GM18909 (cell line): ENCODE measurements around the gene C1QL2.

Source experiments
- ATAC-seq: cut with Tn5 transposase; IDR thresholded peaks from one replicate; pipeline ENCODE4 v1.9.1; 2021; ENCODE audit warnings: mild to moderate bottlenecking; ENCODE audit not compliant: unreplicated experiment, poor library complexity

Gene C1QL2

GRCh38 chr2:119179991-119180390, 21.4 kb upstream of the C1QL2 start:
- no peak for ATAC-seq

- no peak for ATAC-seq
Measured at GRCh38 chr2:119179202-119179601, 20.7 kb upstream of the C1QL2 start.

GRCh38 chr2:119178776-119179175, 20.2 kb upstream of the C1QL2 start:
- ATAC-seq = no peak

GRCh38 chr2:119177838-119178190, 19.3 kb upstream of the C1QL2 start:
- no peak for ATAC-seq

DNA sequence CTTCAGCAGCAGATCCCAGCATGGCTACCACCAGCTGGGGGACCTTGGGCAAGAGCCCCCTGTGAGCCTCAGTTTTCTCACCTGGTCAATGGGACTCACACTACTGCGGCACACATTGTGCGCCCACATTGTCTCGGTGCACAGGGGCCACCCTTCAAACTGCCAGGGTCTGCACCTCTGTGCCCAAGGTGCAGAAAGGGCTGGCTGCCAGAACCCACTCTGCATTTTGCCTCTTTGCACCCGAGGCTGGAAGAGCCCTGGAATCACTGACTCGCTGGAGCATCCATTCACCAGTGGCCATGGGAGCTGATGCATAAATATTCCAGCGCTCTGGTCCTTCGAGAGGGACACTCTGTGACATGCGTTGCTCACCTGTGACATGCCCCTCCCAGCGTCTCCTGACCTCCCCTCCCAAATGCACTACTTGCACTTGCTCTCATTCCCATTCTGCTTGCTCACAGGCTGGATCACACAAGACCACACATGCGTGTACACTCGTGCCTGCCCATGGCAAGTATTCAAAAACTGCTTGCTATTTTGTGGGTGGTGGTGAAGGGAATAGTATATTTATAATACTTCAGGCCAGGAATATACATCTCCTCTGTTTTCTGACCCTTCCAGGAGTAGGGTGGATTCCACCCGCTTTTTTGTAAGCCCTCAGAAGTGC, 18.8 kb upstream of the C1QL2 start:
- no peak for ATAC-seq

DNA sequence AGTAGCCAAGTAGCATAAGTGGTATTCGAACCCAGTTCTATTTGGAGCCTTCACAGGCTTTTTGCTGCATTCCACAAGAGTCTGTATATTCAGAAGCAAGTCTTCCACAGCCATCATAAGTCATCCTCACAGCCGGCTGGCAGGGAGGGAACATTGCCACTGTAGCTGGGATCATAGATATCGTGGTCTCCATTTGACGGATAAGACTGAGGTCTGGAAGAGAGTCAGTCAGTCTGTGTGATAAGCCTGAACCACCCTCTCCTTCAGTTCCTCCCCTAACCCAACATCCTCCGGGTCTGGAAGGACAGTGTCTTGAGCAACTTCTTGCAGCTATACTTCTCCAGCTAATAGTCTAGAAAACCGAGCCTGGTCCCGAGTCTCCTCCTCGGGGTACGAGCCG, 17.0 kb upstream of the C1QL2 start:
- no peak for ATAC-seq

- no peak for ATAC-seq
Measured at GRCh38 chr2:119174993-119175347, 16.4 kb upstream of the C1QL2 start.

DNA sequence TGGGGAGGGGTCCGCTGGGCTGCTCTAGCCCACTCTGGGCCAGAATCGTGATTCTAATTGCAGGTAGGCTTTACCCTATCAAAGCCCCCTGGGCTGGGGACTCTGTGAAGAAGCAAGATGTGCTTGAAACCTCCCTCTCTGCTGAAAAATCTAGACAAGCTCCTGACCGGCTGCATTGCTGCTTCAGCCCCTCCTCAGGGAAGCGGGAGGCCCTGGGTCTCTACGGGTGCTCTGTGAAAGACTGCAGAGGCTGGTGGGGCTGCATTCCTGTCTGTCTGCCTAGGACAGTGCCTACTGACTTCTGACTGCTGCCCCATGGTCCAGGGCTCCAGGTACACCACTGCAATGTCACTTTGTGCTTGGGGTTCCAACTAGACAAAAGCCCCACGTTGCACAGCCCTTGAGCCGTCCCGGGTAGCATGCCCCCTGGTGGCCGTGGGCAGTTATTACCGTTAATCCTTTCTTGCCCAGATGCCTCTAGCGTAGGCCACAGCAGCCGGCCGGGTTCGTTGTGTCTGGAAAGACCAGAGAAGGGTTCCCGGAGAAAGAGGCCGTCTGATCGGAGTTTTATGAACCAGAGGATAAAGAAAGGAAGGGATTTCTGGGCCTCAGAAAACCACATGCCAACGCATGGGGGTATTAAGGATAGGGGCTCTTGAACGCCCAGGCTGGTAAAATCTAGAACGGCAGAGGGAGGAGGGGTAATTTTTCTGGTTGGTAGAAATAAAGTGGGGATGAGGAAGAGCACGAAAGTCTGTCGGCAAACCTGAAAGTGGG, 15.9 kb upstream of the C1QL2 start:
- ATAC-seq = peak; percentile 68

GRCh38 chr2:119173556-119174060, 15.1 kb upstream of the C1QL2 start:
- no peak for ATAC-seq

DNA sequence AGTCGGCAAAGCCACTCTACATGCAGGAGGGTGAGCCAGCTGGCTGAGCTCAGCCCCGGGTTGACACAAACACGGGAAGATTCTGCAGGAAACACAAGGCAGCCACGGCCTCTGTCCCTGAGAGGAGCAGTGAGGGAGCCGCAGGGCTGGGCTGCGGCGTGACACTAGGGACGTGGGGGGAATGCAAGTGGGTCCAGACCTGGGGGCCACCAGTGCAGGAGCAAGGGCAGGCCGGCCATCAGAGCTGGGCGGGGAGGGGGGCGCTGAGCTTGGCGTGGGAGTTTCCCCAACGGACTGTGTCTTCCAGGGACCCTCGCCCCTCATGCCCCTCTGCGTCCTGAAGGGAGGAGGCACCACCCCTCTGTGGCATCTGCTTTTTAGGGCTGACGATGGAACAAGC, 12.0 kb upstream of the C1QL2 start:
- ATAC-seq = no peak

DNA sequence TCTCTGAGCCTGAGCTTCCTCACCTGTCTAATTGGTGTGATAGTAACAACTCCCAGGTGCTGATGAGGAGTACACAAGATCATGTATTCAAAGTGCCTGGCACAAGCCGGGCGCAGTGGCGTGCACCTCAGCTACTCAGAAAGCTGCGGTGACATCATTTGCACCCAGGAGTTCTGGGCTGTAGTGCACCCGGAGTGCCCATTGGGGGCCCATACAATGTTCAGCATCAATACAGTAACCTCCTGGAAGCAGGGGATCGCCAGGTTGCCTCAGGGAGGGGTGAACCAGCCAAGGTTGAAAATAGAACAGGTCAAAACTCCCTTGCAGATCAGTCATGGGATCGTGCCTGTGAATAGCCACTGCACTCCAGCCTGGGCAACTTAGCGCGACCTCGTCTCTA, 11.2 kb upstream of the C1QL2 start:
- ATAC-seq = no peak

- no peak for ATAC-seq
Measured at GRCh38 chr2:119160361-119160990, 1.9 kb upstream of the C1QL2 start.

DNA sequence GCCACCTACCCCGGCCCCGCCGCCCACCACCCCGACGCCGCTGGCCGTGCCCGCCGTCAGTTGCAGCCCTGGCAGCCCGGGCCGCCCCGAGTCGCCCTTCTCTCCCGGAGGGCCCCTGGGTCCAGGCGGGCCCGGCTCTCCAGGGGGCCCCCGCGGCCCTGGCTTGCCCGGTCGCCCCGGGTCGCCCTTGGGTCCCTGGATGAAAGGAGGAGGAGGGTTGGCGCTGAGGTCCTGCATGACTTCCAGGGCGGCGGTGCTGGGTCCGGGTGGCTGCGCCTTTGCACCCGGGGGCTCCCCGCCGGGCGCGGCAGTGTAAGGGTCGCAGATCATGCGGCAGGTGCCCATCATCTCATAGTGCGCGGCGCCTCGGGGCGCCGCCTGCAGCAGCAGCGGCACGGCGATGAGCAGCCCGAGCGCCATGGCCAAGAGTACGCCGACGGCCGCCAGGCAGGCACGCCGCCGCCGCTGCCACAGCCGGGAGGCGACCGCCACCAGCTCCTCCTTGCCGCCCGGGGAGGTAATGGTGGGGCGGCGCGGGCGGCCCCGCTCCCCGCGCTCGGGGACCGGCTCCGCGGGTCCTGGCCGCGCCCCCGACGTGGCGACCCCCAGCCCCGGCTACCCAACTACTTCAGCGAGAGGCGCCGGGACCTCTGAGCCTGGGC, 570 bp downstream of the C1QL2 start:
- ATAC-seq = no peak

DNA sequence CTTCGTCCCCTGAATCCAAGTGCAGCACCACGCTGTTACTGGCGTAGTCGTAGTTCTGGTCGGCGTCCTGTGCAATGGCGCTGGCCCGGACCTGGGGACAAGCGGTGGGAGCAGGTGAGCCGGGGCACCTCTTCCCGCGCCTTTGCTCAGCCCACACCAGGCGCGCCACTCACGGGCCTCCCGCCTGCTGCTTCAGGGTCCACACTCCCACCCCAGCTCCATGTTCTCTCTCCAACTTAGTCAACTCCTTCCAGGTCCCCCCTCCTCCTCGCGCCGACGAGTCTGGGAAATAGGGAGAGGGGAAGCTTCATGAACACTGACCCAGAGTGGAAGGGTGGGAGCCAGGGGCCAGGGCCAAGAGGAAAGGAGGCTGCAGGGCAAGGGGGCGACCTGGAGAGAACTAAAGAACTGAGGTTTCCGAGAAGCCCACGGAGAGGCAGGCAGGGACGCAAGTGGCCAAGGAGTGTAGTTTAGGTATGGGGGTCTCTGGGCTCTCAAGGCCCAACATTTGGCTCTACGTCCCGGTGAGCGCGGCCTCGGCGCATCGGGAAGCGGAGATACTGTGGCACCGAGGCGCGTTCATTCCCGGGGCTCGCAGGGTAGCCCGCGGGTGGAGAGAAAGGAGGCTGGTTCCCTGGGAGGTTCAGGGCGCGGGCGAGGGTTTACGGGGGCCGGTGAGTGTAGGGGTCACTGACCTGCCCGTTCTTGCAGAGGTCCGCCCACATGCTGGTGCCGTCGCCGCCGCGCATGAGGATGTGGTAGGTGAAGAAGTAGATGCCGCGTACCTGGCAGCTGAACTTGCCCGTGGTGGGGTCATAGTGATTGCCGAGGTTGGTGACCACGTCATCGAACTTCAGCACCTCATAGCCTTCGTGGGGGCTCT, 1.4 kb downstream of the C1QL2 start:
- no peak for ATAC-seq

- no peak for ATAC-seq
Measured at GRCh38 chr2:119156105-119156890, 2.3 kb downstream of the C1QL2 start.

DNA sequence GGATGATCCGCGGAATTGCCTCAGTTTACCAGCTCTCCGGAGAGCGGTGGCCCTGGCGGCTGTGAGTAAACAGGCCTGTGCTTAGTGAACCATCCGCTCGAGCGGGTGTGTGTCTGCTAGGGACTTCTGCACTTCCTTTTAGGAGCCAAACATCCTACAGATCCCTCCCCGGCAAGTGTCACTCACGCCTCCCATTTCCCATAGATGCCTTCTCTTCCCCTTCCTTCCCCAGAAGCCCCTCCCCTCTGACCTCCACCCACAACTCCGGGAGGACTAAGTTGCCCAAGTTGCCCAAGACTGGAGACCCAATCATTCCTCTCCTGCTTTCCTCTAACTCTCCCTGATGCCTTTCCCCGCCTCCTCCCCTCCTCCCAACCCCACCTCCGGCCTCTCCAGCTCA, 2.9 kb downstream of the C1QL2 start:
- no peak for ATAC-seq

- ATAC-seq = no peak
Measured at GRCh38 chr2:119154076-119154475, 4.5 kb downstream of the C1QL2 start.

DNA sequence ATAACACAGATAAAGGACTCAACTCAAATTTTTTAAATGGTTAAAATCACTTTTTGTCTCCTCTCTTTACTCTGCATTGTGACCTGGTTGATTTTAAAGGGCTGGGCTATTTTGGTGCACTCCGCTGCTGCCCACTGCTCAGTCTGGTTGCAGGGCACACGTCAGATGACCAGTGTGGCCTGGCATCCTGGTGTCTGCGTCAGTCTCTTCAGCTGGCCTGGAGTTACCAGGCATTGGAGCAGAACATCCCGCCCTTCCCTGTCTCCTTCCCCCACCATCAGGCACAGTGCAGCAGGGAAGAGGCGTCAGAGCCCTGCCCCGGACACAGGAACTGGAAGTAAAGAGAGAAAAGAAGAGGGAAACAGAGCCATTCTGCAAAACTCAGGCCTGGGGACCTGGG, 8.9 kb downstream of the C1QL2 start:
- no peak for ATAC-seq
